WERI-Rb-1 (cell line): ENCODE measurements around the gene TMEM59.
"Not testable (repeated sequence)": the region's sequence is repeated elsewhere in the genome, so short reads cannot be mapped to it uniquely, and the experiment has no call there.

Experiments used
- DNase-seq: peaks from one replicate; pipeline ENCODE4 v3.0.0-alpha.2; 2020
- H3K27ac ChIP-seq: fragments of 250-450 bp; sonication (Bioruptor Pico); 2 replicates; pipeline ENCODE4 v1.5.1; 2020; ENCODE audit warnings: mild to moderate bottlenecking, moderate library complexity
- H3K27me3 ChIP-seq: fragments of 250-450 bp; sonication (Bioruptor Pico); 2 replicates; pipeline ENCODE4 v1.5.1; 2021; ENCODE audit warnings: mild to moderate bottlenecking, low read depth, moderate library complexity; ENCODE audit not compliant: insufficient read depth, severe bottlenecking
- H3K36me3 ChIP-seq: fragments of 250-450 bp; sonication (Bioruptor Pico); 2 replicates; pipeline ENCODE4 v1.5.1; 2020; ENCODE audit warnings: mild to moderate bottlenecking, moderate library complexity
- H3K4me3 ChIP-seq: 2 replicates; pipeline ENCODE4 v1.5.1; 2011; ENCODE audit warnings: low read depth, mild to moderate bottlenecking, control low read depth, low read length
- H3K9me3 ChIP-seq: fragments of 250-450 bp; sonication (Bioruptor Pico); 2 replicates; pipeline ENCODE4 v1.5.1; 2021; ENCODE audit warnings: mild to moderate bottlenecking, moderate library complexity; ENCODE audit not compliant: severe bottlenecking
- CTCF ChIP-seq: IDR thresholded peaks from 2 replicates; pipeline ENCODE4 v1.5.1; 2011; ENCODE audit warnings: low read depth, mild to moderate bottlenecking, control low read depth, inconsistent platforms, low read length

Gene TMEM59

GRCh38 chr1:54037476-54037875 is 15.5 kb downstream of the TMEM59 start:
- Histone ChIP-seq H3K27me3 (no peaks in the 10 kb centered on the region), H3K9me3 (no peaks in the 10 kb centered on the region), H3K36me3 (peaks cover 54% of the 10 kb centered on the region), H3K4me3 (no peak overlapping the region), H3K27ac (no peak overlapping the region)
- no peak for TF ChIP-seq CTCF
- DNase-seq, result no peak

- Histone ChIP-seq H3K27ac (no peak overlapping the region), H3K4me3 (no peak overlapping the region), H3K36me3 (peaks cover 17% of the 10 kb centered on the region), H3K27me3 (no peaks in the 10 kb centered on the region), H3K9me3 (no peaks in the 10 kb centered on the region)
- no peak for TF ChIP-seq CTCF
- no peak for DNase-seq
Measured at GRCh38 chr1:54028306-54029251, 24.4 kb downstream of the TMEM59 start.

GRCh38 chr1:54027848-54028247 is 25.2 kb downstream of the TMEM59 start:
- TF ChIP-seq CTCF, result no peak
- H3K27me3 ChIP-seq, result no peaks in the 10 kb centered on the region
- no peak for DNase-seq
- no peaks in the 10 kb centered on the region for H3K9me3 ChIP-seq
- H3K36me3 ChIP-seq, result peaks cover 17% of the 10 kb centered on the region
- H3K27ac ChIP-seq, result no peak overlapping the region
- no peak overlapping the region for H3K4me3 ChIP-seq

- H3K36me3 ChIP-seq, H3K27me3 ChIP-seq, H3K4me3 ChIP-seq, H3K27ac ChIP-seq, DNase-seq, H3K9me3 ChIP-seq: not testable (repeated sequence)
Measured at GRCh38 chr1:54024811-54025210, 28.2 kb downstream of the TMEM59 start.

GRCh38 chr1:54024358-54024757 is 28.6 kb downstream of the TMEM59 start:
- no peak overlapping the region for H3K4me3 ChIP-seq
- no peaks in the 10 kb centered on the region for H3K9me3 ChIP-seq
- no peaks in the 10 kb centered on the region for H3K27me3 ChIP-seq
- no peak for DNase-seq
- no peak overlapping the region for H3K27ac ChIP-seq
- TF ChIP-seq CTCF, result no peak
- no peaks in the 10 kb centered on the region for H3K36me3 ChIP-seq

GRCh38 chr1:54019562-54020176 is 33.3 kb downstream of the TMEM59 start:
- not testable (repeated sequence) for H3K27me3 ChIP-seq, H3K4me3 ChIP-seq, H3K36me3 ChIP-seq, H3K27ac ChIP-seq, H3K9me3 ChIP-seq, DNase-seq
